Right renal cortex interstitium (tissue), 3 donors: ENCODE data around the gene LIPC. TPM values are rescaled to one million over a fixed set of nuclear protein-coding genes. Genes with fewer than 3 reads are reported as not detected.

Experiments used
- DNase-seq, 3 donors: peaks; one replicate each; pipeline ENCODE4 v3.0.0-alpha.2; 2013; ENCODE audit warnings: low read depth in 3 of 3, low spot score in 2 of 3
- polyA plus RNA-seq, 3 donors: library from polyadenylated mRNA; unstranded; fragments of 120-200 nt; gene quantifications; one replicate each; pipeline ENCODE4 v1.2.1, GENCODE V29; 2013; ENCODE audit not compliant: insufficient read length in 3 of 3

LIPC gene
- polyA plus RNA-seq, 3 donors = 11.8 to 15.5 (median 14.0) TPM

GRCh38 chr15:58549013-58549784 lies 117.4 kb downstream of the LIPC start:
- DNase-seq = no peak

DNA sequence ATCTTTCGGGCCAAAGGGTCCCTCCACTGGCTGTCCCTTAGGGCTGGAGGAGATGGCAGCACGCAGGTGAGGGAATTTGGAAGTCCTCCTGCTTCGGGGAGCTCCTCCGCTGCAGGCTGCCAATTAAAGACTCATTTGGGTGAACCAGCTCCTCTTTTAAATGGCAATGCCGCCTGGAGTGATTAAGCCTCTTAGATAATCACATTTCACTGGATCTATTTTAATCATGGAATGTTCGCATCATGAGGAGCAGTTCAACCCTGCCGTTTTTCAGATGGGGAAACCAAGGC lies 117.9 kb downstream of the LIPC start:
- no peak for DNase-seq

DNA sequence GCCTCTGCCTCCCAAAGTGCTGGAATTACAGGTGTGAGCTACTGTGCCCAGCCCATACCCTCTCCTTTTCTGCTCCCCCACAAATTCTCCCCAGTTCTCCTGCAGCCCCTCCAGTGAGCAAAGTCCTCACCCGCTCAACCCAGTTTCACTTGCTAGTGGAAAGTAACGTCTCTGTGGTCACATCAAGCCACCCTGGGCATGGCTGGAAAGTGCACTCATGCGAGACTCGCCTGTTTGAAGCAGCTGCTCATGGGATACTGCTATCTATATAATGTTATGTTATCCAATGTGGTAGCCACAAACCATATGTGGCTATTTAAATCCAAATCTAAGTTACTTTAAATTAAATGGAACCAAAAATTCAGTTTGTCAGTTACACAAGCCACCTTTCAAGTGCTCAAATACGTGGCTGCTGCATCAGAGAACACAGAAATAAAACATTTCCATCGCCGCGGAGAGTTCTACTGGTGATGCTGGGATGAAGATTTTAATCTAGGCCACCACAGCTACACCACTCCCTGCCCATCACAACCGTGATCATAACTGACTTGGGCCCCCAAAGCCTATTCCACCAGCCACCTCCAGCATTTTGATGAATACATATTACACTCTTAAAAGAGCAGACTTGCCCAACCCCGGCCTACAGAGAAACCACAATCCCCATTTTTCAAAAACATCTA lies 119.4 kb downstream of the LIPC start:
- no peak for DNase-seq

DNA sequence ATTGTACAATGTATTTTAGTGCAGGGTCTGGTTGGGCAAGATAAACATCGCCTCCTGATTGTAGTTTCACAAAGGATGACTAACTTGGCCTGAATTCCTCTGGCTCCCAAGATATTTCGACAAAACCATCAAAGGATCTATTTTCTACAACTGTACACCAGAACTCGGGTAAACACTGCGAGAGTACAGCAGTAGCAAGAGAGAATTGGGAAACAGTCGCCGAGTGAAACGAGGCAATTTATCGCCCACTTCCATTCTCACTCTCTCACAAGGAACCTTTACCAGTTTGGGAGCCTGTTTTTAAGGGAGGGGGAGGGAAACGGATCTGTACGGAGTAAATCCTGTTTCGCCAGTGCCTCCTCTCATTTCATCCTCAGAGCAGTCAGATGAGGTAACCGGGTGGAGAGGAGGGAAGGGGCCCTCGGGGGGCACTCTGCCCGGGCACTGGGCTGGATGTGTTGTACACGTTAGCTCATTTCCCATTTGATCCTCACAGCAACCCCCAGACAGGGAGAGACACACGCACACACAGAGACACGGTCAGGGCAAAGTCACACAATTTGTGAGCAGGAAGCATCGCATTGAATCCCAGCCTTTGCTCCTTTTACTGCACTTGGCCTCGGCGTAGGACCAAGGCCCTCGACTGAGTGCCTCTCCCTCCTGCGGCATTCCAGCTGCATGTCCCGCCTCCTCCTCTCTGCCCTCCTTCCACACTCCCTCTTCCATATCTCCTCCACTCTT lies 120.1 kb downstream of the LIPC start:
- DNase-seq = no peak

DNA sequence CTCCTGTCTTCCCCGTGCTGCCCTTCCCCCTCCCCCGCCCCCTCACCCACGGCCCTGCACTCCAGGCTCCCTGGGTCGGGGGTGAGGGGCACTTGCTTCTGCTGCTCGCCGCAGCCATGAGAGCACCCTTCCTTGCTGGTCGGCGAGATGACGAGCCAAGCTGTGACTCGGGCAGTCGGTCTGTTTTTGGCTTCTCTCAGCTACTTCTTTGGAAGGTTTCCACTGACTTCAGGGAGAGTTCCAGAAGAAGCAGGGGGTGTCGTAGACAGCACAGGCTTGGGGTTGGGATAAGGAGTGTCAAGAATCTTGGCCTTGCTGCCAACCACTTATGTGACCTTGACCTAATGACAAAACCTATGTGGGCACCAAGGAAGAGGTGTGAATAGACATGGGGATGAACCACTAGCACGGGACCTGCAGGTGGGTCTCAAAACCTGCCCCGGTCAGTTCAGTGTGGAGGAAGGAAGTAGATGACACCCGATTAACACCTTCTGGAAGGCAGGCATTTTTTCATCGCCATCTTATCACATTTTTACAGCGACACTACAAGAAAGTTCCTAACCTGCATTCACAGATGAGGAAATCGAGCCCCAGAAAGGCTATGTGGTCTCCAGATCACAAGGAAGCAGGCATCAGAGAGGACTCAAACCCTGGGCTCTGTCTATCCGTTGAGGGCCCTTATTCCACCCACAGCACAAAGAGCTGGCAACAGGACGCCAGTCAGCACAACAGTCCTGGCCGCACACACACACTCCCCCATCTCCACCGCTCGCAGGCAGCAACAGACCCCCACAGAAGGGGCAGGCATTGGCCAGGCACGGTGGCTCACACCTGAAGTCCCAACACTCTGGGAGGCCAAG lies 120.9 kb downstream of the LIPC start:
- no peak for DNase-seq

DNA sequence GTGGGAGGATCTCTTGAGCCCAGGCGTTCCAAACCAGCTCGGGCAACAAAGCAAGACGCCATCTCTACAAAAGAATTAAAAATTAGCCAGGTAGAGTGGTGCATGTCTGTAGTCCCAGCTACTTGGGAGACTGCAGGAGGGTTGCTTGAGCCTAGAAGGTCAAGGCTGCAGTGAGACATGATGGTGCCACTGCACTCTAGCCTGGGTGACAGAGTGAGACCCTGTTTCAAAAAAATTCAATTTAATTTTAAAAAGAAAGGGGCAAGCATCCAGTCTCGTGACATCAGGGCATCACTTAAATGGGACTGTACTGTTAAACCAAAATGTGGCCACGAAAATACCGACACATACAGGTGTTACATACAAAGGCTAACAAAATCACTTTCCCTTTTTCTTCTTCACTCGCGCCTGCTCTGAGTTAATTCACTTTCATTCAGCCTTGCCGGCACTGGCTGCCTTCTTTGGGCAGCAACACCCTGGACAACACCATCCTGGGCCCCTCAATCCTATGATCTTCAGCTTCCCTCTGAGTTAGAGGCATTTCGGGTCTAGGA lies 121.7 kb downstream of the LIPC start:
- no peak for DNase-seq

GRCh38 chr15:58554758-58555157 lies 123.0 kb downstream of the LIPC start:
- DNase-seq = no peak

GRCh38 chr15:58555162-58556027 lies 123.6 kb downstream of the LIPC start:
- no peak for DNase-seq

- DNase-seq = no peak
These were observed 124.2 kb downstream of the LIPC start for GRCh38 chr15:58556028-58556361.

DNA sequence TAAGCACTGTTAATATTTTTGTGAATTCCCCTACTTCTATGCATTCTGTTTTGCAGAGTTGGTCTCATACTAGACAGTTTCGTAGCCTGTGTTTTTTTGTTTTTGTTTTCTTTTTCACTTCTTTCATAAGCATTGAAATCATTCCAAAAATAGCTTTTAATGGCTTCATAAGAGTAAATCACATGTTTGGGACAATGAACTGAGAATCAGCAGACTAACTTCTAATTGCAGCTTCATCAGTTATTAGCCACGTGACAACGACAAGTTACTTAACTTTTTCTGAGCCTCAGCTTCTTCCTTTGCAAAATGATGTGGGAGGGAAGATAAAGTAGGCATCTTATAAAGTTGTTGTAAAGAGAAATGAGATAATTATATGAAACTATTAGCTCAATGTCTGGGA lies 124.8 kb downstream of the LIPC start:
- no peak for DNase-seq

GRCh38 chr15:58558777-58559176 lies 127.0 kb downstream of the LIPC start:
- no peak for DNase-seq

- DNase-seq = no peak
These were observed 128.3 kb downstream of the LIPC start for GRCh38 chr15:58559904-58560588.

DNA sequence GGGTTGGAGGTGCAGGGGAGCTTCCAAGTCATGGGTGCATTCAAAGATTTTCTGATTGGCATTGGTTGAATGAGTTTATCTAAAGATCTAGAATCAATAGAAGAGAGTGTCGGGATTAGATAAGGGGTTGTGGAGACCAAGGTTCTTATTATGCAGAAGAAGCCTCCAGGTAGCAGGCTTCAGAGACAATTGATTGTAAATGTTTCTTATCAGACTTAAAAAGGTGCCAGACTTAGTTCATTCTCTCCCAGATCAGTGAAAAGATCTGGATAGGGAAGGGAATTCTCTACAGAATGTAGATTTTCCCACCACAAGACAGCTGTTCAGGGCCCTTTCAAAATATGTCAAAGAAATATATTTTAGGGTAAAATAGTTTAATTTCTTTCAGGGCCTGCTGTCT lies 129.5 kb downstream of the LIPC start:
- no peak for DNase-seq

DNA sequence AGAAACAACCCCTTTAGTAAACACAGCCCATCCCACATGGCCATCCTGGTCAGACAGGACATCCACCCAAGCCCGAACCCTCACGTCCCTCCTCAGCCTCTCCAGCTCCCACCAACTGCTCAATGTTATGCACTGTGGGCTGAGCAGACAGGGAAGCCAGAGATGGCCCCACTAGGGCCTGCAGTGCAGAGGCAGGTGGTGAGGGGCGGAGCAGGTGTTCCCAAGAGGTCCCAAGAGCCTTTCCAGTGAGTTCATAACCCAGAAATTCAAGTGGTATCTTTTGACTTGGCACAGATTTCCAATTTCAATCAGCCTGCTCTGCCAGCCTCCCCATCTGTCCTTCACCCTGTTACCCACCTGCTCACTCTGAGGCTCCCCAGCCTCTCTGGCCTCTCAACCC lies 130.3 kb downstream of the LIPC start:
- DNase-seq = no peak

DNA sequence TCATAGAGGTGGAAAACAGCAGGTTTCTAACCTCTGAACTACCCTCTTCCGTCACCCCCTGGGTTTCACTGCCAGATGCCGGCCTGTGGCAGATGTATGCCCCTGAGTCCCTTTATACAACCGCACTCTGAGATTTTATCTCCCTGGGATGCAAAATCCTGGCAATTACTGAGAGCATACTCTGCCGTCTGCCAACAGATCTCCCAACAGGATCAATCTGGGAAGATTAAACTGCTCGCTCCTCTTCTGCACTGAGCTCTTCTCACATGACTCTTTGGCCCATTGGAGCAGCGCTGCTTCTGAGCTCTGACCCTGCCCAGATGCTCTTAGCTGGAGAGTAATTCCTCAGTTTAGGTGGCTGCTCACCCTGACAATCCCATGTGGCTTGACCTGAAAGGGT lies 133.2 kb downstream of the LIPC start:
- DNase-seq = no peak

- no peak for DNase-seq
These were observed 133.8 kb downstream of the LIPC start for GRCh38 chr15:58565619-58566018.

DNA sequence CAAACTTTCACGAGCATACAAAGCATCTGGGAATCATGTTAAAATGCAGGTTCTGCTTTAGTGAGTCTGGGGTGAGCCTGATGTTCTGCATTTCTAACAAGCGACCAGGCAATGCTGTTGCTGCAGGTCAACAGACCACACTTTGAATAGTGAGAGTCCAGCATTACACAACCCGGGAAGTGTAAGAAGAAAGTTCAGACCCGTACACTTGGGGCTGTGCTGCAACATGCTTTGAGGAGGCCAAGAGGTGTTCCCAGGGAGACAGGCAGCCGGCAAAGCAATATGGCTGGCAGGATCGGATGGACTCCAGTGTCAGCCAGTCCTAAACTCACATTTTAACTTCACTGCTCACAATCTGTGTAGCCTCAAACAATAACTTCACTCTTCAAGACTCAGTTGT lies 134.2 kb downstream of the LIPC start:
- DNase-seq = no peak

GRCh38 chr15:58568157-58568571 lies 136.4 kb downstream of the LIPC start:
- no peak for DNase-seq

- no peak for DNase-seq
These were observed 137.7 kb downstream of the LIPC start for GRCh38 chr15:58569455-58569854.
